AG10803 (cell line): ENCODE data around the gene RPRD1B.

Experiments
- DNase-seq: peaks from one replicate; pipeline ENCODE4 v3.0.0; 2010; ENCODE audit warnings: low read depth
- H3K4me3 ChIP-seq: 2 replicates; pipeline ENCODE4 v1.5.1; 2011; ENCODE audit warnings: mild to moderate bottlenecking, low read length, control low read depth
- CTCF ChIP-seq: conservative IDR thresholded peaks from 2 replicates; pipeline ENCODE4 v1.5.1; 2011; ENCODE audit warnings: mild to moderate bottlenecking, low read length, control low read depth, inconsistent platforms

The RPRD1B gene

GRCh38 chr20:38085026-38085425 lies 51.5 kb downstream of the RPRD1B start:
- no peak for TF ChIP-seq CTCF
- DNase-seq, result no peak
- no peak overlapping the region for H3K4me3 ChIP-seq

- no peak for DNase-seq
- TF ChIP-seq CTCF, result no peak
These were observed 56.0 kb downstream of the RPRD1B start for GRCh38 chr20:38089500-38089899.

GRCh38 chr20:38090061-38090460 lies 56.5 kb downstream of the RPRD1B start:
- TF ChIP-seq CTCF, result no peak
- no peak overlapping the region for H3K4me3 ChIP-seq
- no peak for DNase-seq

More at GRCh38 chr20:38089500-38089899, 56.0 kb downstream of the RPRD1B start:
- H3K4me3 ChIP-seq, result no peak overlapping the region

- DNase-seq, result no peak
- no peak overlapping the region for H3K4me3 ChIP-seq
- no peak for TF ChIP-seq CTCF
These were observed 58.1 kb downstream of the RPRD1B start for GRCh38 chr20:38091441-38092216.

GRCh38 chr20:38092260-38092857 lies 58.8 kb downstream of the RPRD1B start:
- DNase-seq, result no peak
- TF ChIP-seq CTCF, result no peak
- H3K4me3 ChIP-seq, result no peak overlapping the region

GRCh38 chr20:38092915-38093314 lies 59.4 kb downstream of the RPRD1B start:
- H3K4me3 ChIP-seq, result no peak overlapping the region
- no peak for TF ChIP-seq CTCF
- no peak for DNase-seq

GRCh38 chr20:38093641-38094077 lies 60.1 kb downstream of the RPRD1B start:
- DNase-seq, result no peak
- H3K4me3 ChIP-seq, result no peak overlapping the region
- no peak for TF ChIP-seq CTCF
